K562 (cell line): ENCODE results near the gene LYVE1. TPM values are rescaled to one million over a fixed set of nuclear protein-coding genes. Genes with fewer than 3 reads are reported as not detected.

ENCODE experiments used
- GATAD2A ChIP-seq: fragments of 450-650 bp; IDR thresholded peaks from 2 replicates; pipeline ENCODE4 v1.6.1; 2017
- HDAC6 ChIP-seq: IDR thresholded peaks from 2 replicates; pipeline ENCODE4 v1.6.1; 2012; ENCODE audit warnings: low read depth, mild to moderate bottlenecking, control low read depth, inconsistent platforms, low read length, moderate library complexity
- MEF2D ChIP-seq: conservative IDR thresholded peaks from 2 replicates; pipeline ENCODE4 v1.6.1; 2016; ENCODE audit warnings: low read depth, missing genetic modification characterization, missing compliant biosample characterization
- MTA3 ChIP-seq: fragments of 450-650 bp; formaldehyde crosslinking; IDR thresholded peaks from 2 replicates; pipeline ENCODE4 v1.6.1; 2017; ENCODE audit warnings: mild to moderate bottlenecking, borderline replicate concordance
- MXI1 ChIP-seq: IDR thresholded peaks from 2 replicates; pipeline ENCODE4 v1.6.1; 2011; ENCODE audit warnings: low read depth, mild to moderate bottlenecking, improper control_type of control experiment, low read length
- PHF8 ChIP-seq: fragments of 200-600 bp; sonication (generic); IDR thresholded peaks from 2 replicates; pipeline ENCODE4 v1.6.1; 2012; ENCODE audit warnings: mixed run types, mild to moderate bottlenecking, inconsistent platforms, low read length, moderate library complexity, borderline replicate concordance
- POLR2B ChIP-seq: fragments of 450-650 bp; IDR thresholded peaks from 2 replicates; pipeline ENCODE4 v1.6.1; 2018; ENCODE audit warnings: low read depth; ENCODE audit not compliant: partially characterized antibody
- SP1 ChIP-seq: sonication (generic); formaldehyde crosslinking; IDR thresholded peaks from 2 replicates; pipeline ENCODE4 v1.8.1; 2022; ENCODE audit warnings: mild to moderate bottlenecking, missing genetic modification reagents
- TBL1XR1 ChIP-seq, 2 experiments: IDR thresholded peaks; 2 replicates each; pipeline ENCODE4 v1.6.1; 2012; ENCODE audit warnings: improper control_type of control experiment in 2 of 2, low read length in 2 of 2, mild to moderate bottlenecking in 1 of 2
- TBP ChIP-seq: optimal IDR thresholded peaks from 2 replicates; pipeline ENCODE3; 2011; ENCODE audit warnings: low read depth, low read length, improper control_type of control experiment
- ZBTB1 ChIP-seq: sonication (generic); formaldehyde crosslinking; IDR thresholded peaks from 2 replicates; pipeline ENCODE4 v1.8.1; 2023; ENCODE audit warnings: missing genetic modification reagents, low read depth, mild to moderate bottlenecking, borderline replicate concordance
- ZC3H11A ChIP-seq: IDR thresholded peaks from 2 replicates; pipeline ENCODE4 v1.6.1; 2012; ENCODE audit warnings: low read depth, low read length, improper control_type of control experiment
- ZNF217 ChIP-seq: sonication (generic); formaldehyde crosslinking; IDR thresholded peaks from 2 replicates; pipeline ENCODE4 v1.8.0; 2022; ENCODE audit warnings: mild to moderate bottlenecking, missing genetic modification reagents
- ZNF41 ChIP-seq: fragments of 250-450 bp; sonication (Bioruptor Pico); conservative IDR thresholded peaks from 2 replicates; pipeline ENCODE4 v1.4.0; 2020; ENCODE audit warnings: mild to moderate bottlenecking
- ZNF77 ChIP-seq: fragments of 250-450 bp; sonication (Bioruptor Pico); IDR thresholded peaks from 2 replicates; pipeline ENCODE4 v1.5.0; 2020
- polyA plus RNA-seq, 8 experiments: library from polyadenylated mRNA; depleted of rRNA in 4 of 8; stranded (reverse) in 5 of 8; unstranded in 3 of 8; fragments of >200 nt; fragmentation: Nextera tagmentation in 2 of 8; fragmentation: Illumina TruSeq in 1 of 8; extraction: Ambion mirVana in 2 of 8; extraction: Trizol in 1 of 8; gene quantifications; 2 replicates each; pipeline versions ENCODE4 v1.2.1 to v1.2.3, GENCODE V29; 2011 to 2014; ENCODE audit warnings: inconsistent platforms in 1 of 8, missing spikeins in 1 of 8
- total RNA-seq, 7 experiments: library from RNA; depleted of rRNA in 6 of 7; stranded (reverse); fragments of >200 nt in 6 of 7; fragmentation: Illumina TruSeq in 2 of 7; extraction: Trizol in 2 of 7; gene quantifications; 2 replicates each; pipeline versions ENCODE4 v1.2.1 to v1.2.3, GENCODE V29; 2011 to 2021; ENCODE audit warnings: low replicate concordance in 1 of 7
- TF ChIP-seq, protein P1 (sequence below), 2 experiments: fragments of 450-650 bp; IDR thresholded peaks; 2 replicates each; pipeline ENCODE4 v1.6.1; 2018; ENCODE audit warnings: mild to moderate bottlenecking in 2 of 2, low read depth in 1 of 2; ENCODE audit not compliant: partially characterized antibody in 2 of 2
- TF ChIP-seq, protein P2 (sequence below): fragments of 450-650 bp; IDR thresholded peaks from 2 replicates; pipeline ENCODE4 v1.6.1; 2014; ENCODE audit warnings: low read depth, mild to moderate bottlenecking, moderate library complexity, borderline replicate concordance
- TF ChIP-seq, protein P3 (sequence below), 2 experiments: fragments of 450-650 bp; conservative IDR thresholded peaks; 2 replicates each; pipeline ENCODE4 v1.6.1; 2017; ENCODE audit warnings: mild to moderate bottlenecking in 2 of 2, moderate library complexity in 2 of 2

Gene LYVE1
- total and polyA plus RNA-seq, 9 of the 15 experiments (the other 6 are each of a cell fraction or from before 2014, with no cell fraction given): 0.06 to 1.1 (median 0.14) TPM; not detected in 1

DNA sequence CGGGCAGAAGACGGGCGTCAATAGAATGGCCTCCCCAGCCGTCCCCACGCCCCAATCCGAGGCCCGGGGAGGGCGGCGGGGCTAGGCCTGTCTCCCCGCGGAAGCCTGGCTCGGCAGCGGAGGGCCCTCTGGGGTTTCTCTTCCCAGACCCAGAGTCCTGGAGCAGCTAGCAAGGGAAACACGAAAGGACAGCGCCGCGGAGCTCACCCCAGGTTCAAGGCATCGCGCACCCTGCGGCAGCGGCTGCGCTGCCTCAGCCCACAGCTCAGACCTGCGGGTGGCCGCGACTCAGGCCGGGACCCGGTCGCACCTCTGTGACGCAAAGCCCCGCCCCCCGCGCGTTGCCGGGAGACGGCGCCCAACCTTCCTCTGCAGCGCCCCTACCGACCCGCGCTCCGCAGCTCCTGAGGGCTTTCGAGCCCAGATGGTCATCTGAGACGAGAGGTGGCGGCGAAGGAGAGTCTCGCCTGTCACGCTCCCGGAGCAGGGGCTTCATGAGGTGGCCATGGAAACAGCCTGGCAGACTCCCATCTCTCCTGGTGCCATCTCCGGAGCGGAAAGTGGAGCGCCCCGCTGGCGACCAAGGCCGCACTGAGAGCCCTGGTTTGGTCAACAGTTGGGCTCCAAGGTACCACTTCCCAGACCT, 27.4 kb downstream of the LYVE1 start, which contains the start of gene RNF141 (continued):
- TF ChIP-seq HDAC6 (0 out of 2 replicates have a peak, but pooled peaks have one; percentile 48), MEF2D (tag) (no peak), ZNF217 (CRISPR knock-in tag) (no peak), POLR2B (peak; percentile 92), MXI1 (peak; percentile 97), GATAD2A (no peak), ZNF77 (CRISPR knock-in tag) (no peak), PHF8 (peak; percentile 96), ZNF41 (CRISPR knock-in tag) (no peak), SP1 (CRISPR knock-in tag) (peak; percentile 99), TBL1XR1 (IDR thresholded peaks at IDR 0.05; ENCODE audit: low read length in 2 of 2) (peak; percentile 56 to 69; a peak in 1 of 4 replicates), TBP (peak; percentile 86), MTA3 (peak; percentile 62; the same call in 1 of the 2 replicates), ZC3H11A (0 out of 2 replicates have a peak, but pooled peaks have one; percentile 66), ZBTB1 (CRISPR knock-in tag) (peak; percentile 72; the same call in 1 of the 2 replicates)
- TF ChIP-seq, protein P1, sequence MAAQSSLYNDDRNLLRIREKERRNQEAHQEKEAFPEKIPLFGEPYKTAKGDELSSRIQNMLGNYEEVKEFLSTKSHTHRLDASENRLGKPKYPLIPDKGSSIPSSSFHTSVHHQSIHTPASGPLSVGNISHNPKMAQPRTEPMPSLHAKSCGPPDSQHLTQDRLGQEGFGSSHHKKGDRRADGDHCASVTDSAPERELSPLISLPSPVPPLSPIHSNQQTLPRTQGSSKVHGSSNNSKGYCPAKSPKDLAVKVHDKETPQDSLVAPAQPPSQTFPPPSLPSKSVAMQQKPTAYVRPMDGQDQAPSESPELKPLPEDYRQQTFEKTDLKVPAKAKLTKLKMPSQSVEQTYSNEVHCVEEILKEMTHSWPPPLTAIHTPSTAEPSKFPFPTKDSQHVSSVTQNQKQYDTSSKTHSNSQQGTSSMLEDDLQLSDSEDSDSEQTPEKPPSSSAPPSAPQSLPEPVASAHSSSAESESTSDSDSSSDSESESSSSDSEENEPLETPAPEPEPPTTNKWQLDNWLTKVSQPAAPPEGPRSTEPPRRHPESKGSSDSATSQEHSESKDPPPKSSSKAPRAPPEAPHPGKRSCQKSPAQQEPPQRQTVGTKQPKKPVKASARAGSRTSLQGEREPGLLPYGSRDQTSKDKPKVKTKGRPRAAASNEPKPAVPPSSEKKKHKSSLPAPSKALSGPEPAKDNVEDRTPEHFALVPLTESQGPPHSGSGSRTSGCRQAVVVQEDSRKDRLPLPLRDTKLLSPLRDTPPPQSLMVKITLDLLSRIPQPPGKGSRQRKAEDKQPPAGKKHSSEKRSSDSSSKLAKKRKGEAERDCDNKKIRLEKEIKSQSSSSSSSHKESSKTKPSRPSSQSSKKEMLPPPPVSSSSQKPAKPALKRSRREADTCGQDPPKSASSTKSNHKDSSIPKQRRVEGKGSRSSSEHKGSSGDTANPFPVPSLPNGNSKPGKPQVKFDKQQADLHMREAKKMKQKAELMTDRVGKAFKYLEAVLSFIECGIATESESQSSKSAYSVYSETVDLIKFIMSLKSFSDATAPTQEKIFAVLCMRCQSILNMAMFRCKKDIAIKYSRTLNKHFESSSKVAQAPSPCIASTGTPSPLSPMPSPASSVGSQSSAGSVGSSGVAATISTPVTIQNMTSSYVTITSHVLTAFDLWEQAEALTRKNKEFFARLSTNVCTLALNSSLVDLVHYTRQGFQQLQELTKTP (IDR thresholded peaks at IDR 0.05; ENCODE audit: low read depth in 1 of 2, partially characterized antibody in 2 of 2): no peak
- TF ChIP-seq, protein P2, sequence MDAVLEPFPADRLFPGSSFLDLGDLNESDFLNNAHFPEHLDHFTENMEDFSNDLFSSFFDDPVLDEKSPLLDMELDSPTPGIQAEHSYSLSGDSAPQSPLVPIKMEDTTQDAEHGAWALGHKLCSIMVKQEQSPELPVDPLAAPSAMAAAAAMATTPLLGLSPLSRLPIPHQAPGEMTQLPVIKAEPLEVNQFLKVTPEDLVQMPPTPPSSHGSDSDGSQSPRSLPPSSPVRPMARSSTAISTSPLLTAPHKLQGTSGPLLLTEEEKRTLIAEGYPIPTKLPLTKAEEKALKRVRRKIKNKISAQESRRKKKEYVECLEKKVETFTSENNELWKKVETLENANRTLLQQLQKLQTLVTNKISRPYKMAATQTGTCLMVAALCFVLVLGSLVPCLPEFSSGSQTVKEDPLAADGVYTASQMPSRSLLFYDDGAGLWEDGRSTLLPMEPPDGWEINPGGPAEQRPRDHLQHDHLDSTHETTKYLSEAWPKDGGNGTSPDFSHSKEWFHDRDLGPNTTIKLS: no peak; the same call in 1 of the 2 replicates
- TF ChIP-seq, protein P3, sequence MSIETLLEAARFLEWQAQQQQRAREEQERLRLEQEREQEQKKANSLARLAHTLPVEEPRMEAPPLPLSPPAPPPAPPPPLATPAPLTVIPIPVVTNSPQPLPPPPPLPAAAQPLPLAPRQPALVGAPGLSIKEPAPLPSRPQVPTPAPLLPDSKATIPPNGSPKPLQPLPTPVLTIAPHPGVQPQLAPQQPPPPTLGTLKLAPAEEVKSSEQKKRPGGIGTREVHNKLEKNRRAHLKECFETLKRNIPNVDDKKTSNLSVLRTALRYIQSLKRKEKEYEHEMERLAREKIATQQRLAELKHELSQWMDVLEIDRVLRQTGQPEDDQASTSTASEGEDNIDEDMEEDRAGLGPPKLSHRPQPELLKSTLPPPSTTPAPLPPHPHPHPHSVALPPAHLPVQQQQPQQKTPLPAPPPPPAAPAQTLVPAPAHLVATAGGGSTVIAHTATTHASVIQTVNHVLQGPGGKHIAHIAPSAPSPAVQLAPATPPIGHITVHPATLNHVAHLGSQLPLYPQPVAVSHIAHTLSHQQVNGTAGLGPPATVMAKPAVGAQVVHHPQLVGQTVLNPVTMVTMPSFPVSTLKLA (conservative IDR thresholded peaks at IDR 0.05): peak; percentile 62 to 83; a peak in 3 of 4 replicates
